Activated naive CD8-positive, alpha-beta T cell treated with anti-CD3 and anti-CD28 coated beads for 36 hours (primary cell): ENCODE data around the gene SLC6A2. TPM values are rescaled to one million over a fixed set of nuclear protein-coding genes. Genes with fewer than 3 reads are reported as not detected.
"Not testable (repeated sequence)": the region's sequence is repeated elsewhere in the genome, so short reads cannot be mapped to it uniquely, and the experiment has no call there.

Experiments used
- DNase-seq: peaks from one replicate; pipeline ENCODE4 v3.0.0; 2021
- H3K27ac Mint-ChIP-seq: one replicate; pipeline ENCODE4 v1.8.0; 2022; ENCODE audit warnings: mild to moderate bottlenecking, moderate library complexity, mixed read lengths
- H3K27me3 Mint-ChIP-seq: one replicate; pipeline ENCODE4 v1.8.0; 2022; ENCODE audit warnings: mild to moderate bottlenecking, mixed read lengths
- H3K36me3 Mint-ChIP-seq: one replicate; pipeline ENCODE4 v1.8.0; 2021; ENCODE audit warnings: mild to moderate bottlenecking, mixed read lengths
- H3K4me1 Mint-ChIP-seq: one replicate; pipeline ENCODE4 v1.8.0; 2021; ENCODE audit warnings: mixed read lengths
- H3K4me3 Mint-ChIP-seq: one replicate; pipeline ENCODE4 v1.8.0; 2022; ENCODE audit warnings: mild to moderate bottlenecking, moderate library complexity, mixed read lengths
- H3K9me3 Mint-ChIP-seq: one replicate; pipeline ENCODE4 v1.8.0; 2022; ENCODE audit warnings: mixed read lengths
- total RNA-seq, 2 experiments: library from RNA; stranded (reverse); gene quantifications; one replicate each; pipeline ENCODE4 v1.2.3, GENCODE V29; 2021

SLC6A2 gene
- not detected for total RNA-seq

DNA sequence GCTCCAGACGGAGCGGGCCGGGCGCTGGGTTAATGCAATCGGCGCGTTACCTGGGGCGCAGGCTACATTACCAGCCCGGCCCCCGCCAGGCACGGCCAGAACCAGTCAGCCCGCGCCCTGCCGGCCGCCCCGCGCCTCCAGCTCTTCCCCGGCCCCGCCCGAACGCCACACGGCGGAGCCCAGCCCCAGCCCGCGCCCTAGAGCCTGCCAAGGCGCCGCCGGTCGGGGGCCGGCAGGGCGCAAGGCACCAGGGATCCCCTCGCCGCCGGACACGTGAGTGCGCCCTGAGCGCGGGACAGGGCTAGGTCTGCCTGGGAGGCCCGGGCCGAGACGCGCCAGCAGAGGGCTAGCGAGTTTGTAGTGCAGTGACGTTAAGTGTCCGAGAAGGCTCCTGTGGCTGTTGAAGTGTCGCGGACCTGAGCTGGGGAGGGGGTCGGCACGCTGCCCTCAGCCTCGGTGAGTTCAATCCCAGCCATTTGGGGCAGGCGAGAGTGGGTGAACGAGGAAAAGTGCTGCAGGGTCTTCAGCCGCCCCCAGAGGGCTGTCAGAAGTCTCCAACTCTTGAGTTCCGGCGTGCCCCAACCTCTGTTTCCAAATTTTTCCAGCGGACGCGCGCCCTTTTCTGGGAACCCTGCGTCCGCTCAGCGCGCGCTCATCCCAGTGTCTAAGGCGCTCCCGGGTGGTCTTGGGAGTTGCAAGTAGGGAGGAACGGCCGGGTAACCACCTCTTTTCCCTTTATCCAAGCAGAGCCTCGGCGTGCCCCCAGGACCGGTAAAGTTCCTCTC lies at the start of gene SLC6A2:
TSS of gene SLC6A2 (plus strand) at position 92 of the 785 bp plus-strand sequence. CDS start 707 bp downstream, outside the sequence.
- Mint-ChIP-seq H3K4me3 (no peak within 1 kb of the TSS), H3K27me3 (peaks cover 15% of the 10 kb centered on the region), H3K36me3 (no peaks in the 10 kb centered on the region), H3K9me3 (no peaks in the 10 kb centered on the region), H3K27ac (no peak within 1 kb of the TSS), H3K4me1 (no peaks in the 10 kb centered on the region)
- DNase-seq: no peak

DNA sequence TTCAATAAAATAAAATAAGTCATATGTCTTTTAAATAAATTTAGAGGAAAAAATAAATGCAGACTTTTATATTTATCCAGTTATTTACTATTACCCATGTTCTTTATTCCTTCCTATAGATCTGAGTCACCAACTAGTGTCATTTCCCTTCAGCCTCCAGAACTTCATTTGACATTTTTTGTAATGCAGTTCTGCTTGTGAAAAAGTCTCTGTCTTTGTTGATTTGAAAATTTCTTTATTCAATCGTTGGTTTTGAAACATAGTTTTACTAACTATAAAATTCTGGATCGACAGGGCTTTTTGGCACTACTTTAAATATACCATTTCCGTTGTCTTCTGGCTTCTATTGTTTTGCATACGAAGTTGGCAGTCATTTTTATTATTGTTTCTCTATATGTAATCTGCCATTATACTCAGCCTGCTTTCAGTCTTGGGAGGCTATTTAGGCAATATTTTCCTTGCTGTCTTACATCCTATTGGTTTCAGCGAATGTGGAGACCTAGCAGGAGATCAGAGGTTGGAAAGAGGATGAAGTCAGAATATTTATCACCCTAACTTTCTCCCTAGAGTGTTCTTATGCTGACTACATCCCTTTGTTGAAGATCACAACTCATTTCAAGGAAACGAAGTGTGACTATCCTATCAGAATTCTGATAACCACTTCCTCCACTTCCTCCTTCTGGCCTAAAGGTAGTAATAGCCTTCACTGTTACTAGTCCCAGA lies 42.0 kb upstream of the SLC6A2 start:
- H3K4me1 Mint-ChIP-seq: no peaks in the 10 kb centered on the region
- H3K27ac Mint-ChIP-seq: no peak overlapping the region
- no peak overlapping the region for H3K4me3 Mint-ChIP-seq
- peaks cover 1% of the 10 kb centered on the region for H3K36me3 Mint-ChIP-seq
- peaks cover 19% of the 10 kb centered on the region for H3K27me3 Mint-ChIP-seq
- H3K9me3 Mint-ChIP-seq: peaks cover 1% of the 10 kb centered on the region
- DNase-seq: no peak

DNA sequence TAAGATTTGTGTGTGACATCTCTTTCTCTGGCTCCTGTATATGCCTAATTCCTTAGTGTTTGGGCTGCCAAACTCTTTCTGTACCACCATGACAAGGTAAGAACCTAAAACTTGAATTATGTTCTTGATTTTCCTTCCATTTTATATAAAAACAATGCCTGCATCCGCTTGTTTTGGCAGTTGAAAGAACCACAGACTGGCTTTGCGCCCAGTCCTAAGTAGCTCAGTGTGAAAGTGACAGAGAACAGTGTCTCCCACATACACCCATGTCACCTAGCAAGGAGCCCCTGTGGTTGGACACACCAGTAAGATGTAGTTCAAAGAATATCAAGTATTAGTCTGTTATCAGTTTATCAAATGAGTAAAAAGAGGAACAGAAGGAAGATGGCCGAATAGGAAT lies 40.7 kb upstream of the SLC6A2 start:
- Mint-ChIP-seq H3K36me3 (peaks cover 1% of the 10 kb centered on the region), H3K4me3 (no peak overlapping the region), H3K4me1 (no peaks in the 10 kb centered on the region), H3K27ac (no peak overlapping the region), H3K27me3 (peaks cover 19% of the 10 kb centered on the region), H3K9me3 (peaks cover 1% of the 10 kb centered on the region)
- DNase-seq: no peak

DNA sequence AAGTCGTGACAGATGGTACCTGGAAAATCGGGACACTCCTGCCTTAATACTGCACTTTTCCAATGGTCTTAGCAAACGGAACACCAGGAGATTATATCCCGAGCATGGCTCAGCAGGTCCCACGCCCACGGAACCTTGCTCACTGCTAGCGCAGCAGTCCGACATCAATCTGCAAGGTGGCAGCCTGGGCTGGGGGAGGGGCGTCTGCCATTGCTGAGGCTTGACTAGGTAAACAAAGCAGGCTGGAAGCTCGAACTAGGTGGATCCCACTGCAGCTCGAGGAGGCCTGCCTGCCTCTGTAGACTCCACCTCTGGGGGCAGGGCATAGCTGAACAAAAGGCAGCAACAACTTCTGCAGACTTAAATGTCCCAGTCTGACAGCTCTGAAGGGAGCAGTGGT lies 40.1 kb upstream of the SLC6A2 start:
- not testable (repeated sequence) for H3K27ac Mint-ChIP-seq, DNase-seq, H3K4me1 Mint-ChIP-seq, H3K9me3 Mint-ChIP-seq, H3K36me3 Mint-ChIP-seq, H3K4me3 Mint-ChIP-seq
- peaks cover 19% of the 10 kb centered on the region for H3K27me3 Mint-ChIP-seq

DNA sequence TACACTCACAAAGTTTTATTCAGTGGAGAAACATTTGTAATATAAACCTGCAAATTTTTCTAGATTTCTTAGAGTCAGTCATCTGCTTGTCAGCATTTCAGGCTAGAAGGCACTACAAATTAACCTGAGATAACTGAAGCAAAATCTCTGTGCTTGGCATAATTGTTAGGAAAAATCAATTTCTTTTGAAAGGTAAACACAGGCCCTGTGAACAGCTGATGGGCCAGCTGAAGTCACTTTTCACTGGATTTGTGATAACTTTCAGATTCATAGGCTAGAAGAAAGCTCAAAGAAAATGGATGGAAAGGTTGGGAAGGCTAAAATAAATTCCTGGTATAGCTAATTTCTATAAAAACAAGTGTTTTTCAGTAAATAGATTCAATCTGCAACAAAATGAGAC lies 34.0 kb upstream of the SLC6A2 start:
- no peak for DNase-seq
- peaks cover 3% of the 10 kb centered on the region for H3K9me3 Mint-ChIP-seq
- H3K27me3 Mint-ChIP-seq: peaks cover 6% of the 10 kb centered on the region
- no peaks in the 10 kb centered on the region for H3K36me3 Mint-ChIP-seq
- H3K4me1 Mint-ChIP-seq: no peaks in the 10 kb centered on the region
- no peak overlapping the region for H3K27ac Mint-ChIP-seq
- no peak overlapping the region for H3K4me3 Mint-ChIP-seq

DNA sequence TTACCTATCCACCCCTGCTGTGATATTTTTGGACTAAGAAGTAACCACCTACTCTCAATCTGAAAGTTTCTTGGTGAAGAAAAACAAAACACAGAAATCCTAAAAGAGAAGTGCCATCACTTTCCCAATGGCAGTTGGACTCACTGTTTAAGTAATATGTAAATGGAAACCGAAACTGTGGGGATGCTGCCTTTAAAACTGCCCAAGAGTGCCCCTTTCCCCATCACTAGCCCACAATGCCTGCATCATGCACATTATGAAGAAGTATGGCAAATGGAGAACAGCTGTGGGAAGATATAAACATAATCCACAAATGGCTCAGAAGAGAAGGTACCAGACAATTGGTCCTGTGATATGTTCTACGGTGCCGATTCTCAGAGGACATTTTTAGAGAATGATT lies 33.5 kb upstream of the SLC6A2 start:
- H3K27me3 Mint-ChIP-seq: peaks cover 3% of the 10 kb centered on the region
- no peak overlapping the region for H3K27ac Mint-ChIP-seq
- H3K4me3 Mint-ChIP-seq: no peak overlapping the region
- H3K36me3 Mint-ChIP-seq: no peaks in the 10 kb centered on the region
- DNase-seq: no peak
- H3K9me3 Mint-ChIP-seq: peaks cover 3% of the 10 kb centered on the region
- no peaks in the 10 kb centered on the region for H3K4me1 Mint-ChIP-seq

DNA sequence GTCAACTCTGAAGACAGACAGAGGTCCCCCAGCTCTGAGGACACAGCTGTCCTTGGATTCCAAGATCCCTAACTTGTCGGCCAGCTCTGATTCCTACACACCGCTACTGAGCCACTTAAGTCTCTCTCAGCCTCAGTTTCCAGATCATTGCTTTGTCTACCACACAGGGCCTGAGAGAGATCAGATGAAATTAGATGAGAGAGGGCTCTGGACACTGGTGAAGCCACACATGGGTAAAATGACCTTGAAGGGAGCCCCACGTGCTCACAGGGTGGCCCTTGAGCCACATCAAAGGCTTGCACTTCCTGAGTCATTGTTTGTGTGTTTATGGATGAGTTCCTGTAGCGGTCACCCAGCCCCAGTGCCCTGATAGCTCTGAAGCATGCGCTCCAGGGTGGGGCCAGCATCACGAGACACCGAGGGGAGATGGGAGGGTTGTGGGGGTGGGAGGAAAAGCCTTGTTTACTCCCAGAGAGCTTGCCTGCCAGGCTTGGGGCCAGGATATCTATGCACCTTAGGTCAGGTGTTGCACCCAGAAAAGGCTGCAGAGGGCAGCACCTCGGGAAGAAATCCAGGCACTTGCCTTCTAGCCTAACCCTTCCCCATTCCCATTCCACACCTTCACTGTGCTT lies 32.7 kb upstream of the SLC6A2 start:
- peaks cover 3% of the 10 kb centered on the region for H3K9me3 Mint-ChIP-seq
- H3K27ac Mint-ChIP-seq: no peak overlapping the region
- no peaks in the 10 kb centered on the region for H3K4me1 Mint-ChIP-seq
- no peaks in the 10 kb centered on the region for H3K36me3 Mint-ChIP-seq
- no peak overlapping the region for H3K4me3 Mint-ChIP-seq
- no peak for DNase-seq
- H3K27me3 Mint-ChIP-seq: peaks cover 3% of the 10 kb centered on the region

DNA sequence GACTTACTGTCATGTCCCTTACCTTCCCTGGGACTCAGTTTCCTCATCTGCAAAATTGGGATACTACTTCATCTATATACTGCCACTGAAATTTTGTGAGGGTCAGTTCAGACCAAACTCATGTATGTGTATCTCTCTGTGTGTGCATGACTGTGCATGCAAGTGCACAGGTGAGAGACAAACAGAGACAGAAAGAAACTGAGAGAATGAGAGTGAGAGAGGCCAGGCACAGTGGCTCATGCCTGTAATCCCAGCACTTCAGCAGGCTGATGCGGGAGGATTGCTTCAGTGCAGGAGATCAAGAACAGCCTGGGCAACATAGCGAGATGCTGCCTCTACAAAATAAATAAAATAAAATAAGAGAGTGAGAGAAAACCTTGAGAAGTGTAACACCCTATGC lies 32.1 kb upstream of the SLC6A2 start:
- H3K9me3 Mint-ChIP-seq: peaks cover 3% of the 10 kb centered on the region
- no peak overlapping the region for H3K4me3 Mint-ChIP-seq
- H3K36me3 Mint-ChIP-seq: no peaks in the 10 kb centered on the region
- no peak for DNase-seq
- H3K27ac Mint-ChIP-seq: no peak overlapping the region
- H3K27me3 Mint-ChIP-seq: peaks cover 3% of the 10 kb centered on the region
- no peaks in the 10 kb centered on the region for H3K4me1 Mint-ChIP-seq

DNA sequence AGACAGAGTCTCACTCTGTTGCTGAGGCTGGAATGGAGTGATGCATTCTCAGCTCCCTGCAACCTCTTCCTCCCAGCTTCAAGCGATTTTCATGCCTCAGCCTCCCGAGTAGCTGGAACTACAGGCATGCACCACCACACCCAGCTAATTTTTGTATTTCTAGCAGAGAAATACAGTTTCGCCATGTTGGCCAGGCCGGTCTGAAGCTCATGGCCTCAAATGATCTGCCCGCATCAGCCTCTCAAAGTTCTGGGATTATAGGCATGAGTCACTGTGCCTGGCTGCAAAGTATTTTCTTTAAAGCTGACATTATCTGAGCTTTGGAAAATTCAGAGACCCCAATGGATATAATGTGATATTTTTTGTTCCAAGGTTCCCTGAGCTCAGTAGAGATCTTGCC lies 31.1 kb upstream of the SLC6A2 start:
- no peak for DNase-seq
- Mint-ChIP-seq H3K9me3 (peaks cover 3% of the 10 kb centered on the region), H3K27ac (no peak overlapping the region), H3K4me1 (no peaks in the 10 kb centered on the region), H3K4me3 (no peak overlapping the region), H3K27me3 (peaks cover 3% of the 10 kb centered on the region), H3K36me3 (no peaks in the 10 kb centered on the region)

DNA sequence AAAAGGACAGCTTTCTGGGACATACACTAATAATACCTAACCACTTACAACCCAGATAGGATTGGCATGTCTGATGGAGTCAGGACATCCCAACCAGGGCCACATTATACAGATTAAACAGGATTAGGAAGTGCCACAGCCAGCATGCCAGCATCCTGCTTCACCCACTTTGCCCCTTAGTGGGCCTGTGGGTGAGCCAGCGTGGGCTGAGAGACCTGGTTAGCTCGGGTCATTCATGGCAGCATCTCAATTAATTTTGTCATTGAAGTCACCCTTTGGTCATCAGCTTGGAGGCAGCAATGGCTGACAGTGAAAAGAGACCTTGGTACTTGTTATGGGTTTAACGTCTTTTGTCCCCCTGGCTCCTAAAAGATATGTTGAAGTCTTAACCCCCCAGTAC lies 29.9 kb upstream of the SLC6A2 start:
- no peaks in the 10 kb centered on the region for H3K36me3 Mint-ChIP-seq
- no peak overlapping the region for H3K4me3 Mint-ChIP-seq
- no peak overlapping the region for H3K27ac Mint-ChIP-seq
- no peaks in the 10 kb centered on the region for H3K9me3 Mint-ChIP-seq
- H3K4me1 Mint-ChIP-seq: no peaks in the 10 kb centered on the region
- H3K27me3 Mint-ChIP-seq: peaks cover 6% of the 10 kb centered on the region
- DNase-seq: no peak

DNA sequence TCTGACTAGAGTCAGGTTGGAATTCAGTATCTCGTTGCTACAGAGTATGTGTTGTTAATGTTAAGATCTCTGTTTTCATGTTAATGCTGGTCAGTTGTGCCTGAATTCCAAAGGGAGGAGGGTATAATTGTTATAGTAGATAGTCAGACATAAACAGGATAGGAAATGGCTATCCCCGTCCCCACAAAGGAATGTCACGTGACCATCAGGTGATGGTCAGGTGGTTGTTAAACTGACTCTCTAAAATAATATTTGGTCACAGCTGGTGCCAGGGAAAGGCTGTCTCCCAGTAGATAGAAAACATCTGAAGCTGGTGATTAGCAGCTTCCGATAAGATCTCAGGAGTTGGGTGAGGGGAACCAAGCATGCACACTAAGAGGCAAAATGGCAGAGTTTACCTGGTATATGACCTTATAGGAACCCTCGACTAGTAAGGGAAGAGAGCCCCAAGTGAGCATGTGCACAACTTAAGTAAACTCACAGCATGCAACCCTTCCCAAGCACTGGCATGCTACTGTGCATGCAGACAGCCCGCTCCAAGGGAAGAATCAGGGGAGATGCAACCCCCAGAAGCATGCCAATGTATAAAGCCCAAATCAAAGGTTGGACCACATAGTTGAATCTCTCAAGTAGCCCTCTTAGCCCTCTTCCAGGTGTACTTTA lies 27.4 kb upstream of the SLC6A2 start:
- Mint-ChIP-seq H3K4me3 (no peak overlapping the region), H3K4me1 (no peaks in the 10 kb centered on the region), H3K27me3 (peaks cover 11% of the 10 kb centered on the region), H3K36me3 (no peaks in the 10 kb centered on the region), H3K9me3 (peaks cover 3% of the 10 kb centered on the region), H3K27ac (no peak overlapping the region)
- no peak for DNase-seq

DNA sequence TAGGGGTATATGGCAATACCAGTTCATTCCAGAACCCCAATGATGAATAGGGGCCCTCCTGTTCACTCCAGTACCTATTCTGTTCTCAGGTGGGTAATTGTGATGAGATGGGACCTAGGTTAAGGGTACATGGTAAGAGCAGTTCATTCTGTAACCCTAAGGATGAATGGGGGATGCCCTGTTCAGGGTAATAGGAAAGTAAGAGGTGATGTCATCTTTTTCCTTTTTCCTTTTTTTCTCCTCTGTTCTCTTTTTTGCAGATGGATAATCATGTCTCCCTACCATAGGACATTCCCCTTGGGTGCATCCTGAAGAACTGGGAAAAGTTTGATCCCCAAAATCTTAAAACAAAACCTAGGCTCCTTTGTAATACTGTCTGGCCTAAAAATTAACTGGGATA lies 25.0 kb upstream of the SLC6A2 start:
- Mint-ChIP-seq H3K27ac (no peak overlapping the region), H3K36me3 (no peaks in the 10 kb centered on the region), H3K4me1 (no peaks in the 10 kb centered on the region), H3K9me3 (peaks cover 3% of the 10 kb centered on the region), H3K27me3 (peaks cover 14% of the 10 kb centered on the region), H3K4me3 (no peak overlapping the region)
- no peak for DNase-seq

DNA sequence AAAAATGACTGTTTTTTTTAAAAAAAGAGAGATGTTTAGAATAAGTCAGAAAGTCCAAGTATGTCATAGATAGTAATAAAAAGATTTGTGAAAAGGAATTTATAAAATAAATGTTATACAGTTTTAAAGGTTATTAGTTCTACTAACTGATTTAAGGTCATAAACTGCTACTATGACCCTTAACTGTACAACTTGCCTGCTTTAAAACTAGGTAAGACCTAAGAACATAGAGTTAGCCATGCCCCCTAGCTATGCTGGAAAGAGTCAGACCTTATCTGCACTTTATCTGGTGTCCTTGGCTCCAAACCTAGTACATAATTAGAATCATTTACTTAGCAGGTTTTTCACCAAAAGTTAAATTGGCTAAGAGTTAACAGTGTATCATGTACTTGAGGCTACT lies 23.5 kb upstream of the SLC6A2 start:
- Mint-ChIP-seq H3K36me3 (no peaks in the 10 kb centered on the region), H3K9me3 (peaks cover 3% of the 10 kb centered on the region), H3K4me1 (no peaks in the 10 kb centered on the region), H3K27me3 (peaks cover 14% of the 10 kb centered on the region), H3K27ac (no peak overlapping the region), H3K4me3 (no peak overlapping the region)
- no peak for DNase-seq

DNA sequence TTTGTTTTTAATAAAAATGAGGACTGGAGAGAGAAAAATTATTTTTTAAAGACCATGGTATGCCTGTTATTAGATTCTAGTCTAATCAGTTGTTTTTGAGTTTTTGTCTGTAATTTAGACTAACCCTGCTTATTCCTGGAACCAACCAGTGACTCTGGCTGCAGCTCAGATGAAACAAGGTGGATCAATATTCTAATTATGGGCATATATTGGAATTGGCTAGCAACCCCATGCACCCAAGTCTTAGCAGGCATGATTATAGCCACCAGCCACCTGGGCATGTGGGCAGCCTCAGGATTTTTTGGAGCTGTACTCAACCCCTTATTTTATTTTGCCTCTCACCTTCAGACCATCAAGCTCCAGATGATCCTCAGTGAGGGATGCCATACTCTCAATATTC lies 21.6 kb upstream of the SLC6A2 start:
- Mint-ChIP-seq H3K27ac (no peak overlapping the region), H3K36me3 (no peaks in the 10 kb centered on the region), H3K9me3 (peaks cover 3% of the 10 kb centered on the region), H3K4me1 (no peaks in the 10 kb centered on the region), H3K27me3 (peaks cover 17% of the 10 kb centered on the region), H3K4me3 (no peak overlapping the region)
- no peak for DNase-seq

DNA sequence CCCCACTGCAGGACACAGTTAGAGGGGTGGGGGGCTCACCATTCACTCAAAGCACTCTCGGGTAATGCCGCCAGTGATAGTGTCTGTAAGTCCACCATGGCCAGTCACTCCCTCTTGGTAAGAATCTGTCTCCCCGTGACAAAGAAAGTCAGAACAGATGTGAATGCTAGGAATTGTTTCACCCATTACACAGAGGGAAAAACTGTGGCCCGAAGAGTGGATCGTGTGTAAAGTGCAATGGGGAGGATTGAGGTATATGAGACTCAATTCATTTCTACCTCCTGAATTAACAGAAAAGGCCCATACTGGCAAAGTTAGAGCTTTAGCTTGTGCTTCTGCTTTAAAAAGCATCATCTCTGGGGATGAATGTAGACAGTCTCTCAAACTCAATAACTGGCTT lies 17.5 kb upstream of the SLC6A2 start:
- no peaks in the 10 kb centered on the region for H3K4me1 Mint-ChIP-seq
- peaks cover 14% of the 10 kb centered on the region for H3K27me3 Mint-ChIP-seq
- H3K9me3 Mint-ChIP-seq: no peaks in the 10 kb centered on the region
- H3K4me3 Mint-ChIP-seq: no peak overlapping the region
- H3K27ac Mint-ChIP-seq: no peak overlapping the region
- DNase-seq: no peak
- no peaks in the 10 kb centered on the region for H3K36me3 Mint-ChIP-seq
